OCI-LY7 (cell line): Measurements from ENCODE around the gene SIK3.

Experiments
- EZH2phosphoT487 ChIP-seq: fragments of 200-600 bp; sonication (generic); IDR thresholded peaks from 2 replicates; pipeline ENCODE4 v1.6.1; 2018; ENCODE audit warnings: low read depth, borderline replicate concordance, mild to moderate bottlenecking, mixed run types, antibody characterized with exemption, low read length, moderate library complexity, mixed read lengths
- TF ChIP-seq, protein P1 (sequence below): fragments of 200-600 bp; sonication (generic); conservative IDR thresholded peaks from 2 replicates; pipeline ENCODE4 v1.5.1; 2014; ENCODE audit warnings: mild to moderate bottlenecking, antibody characterized with exemption, low read length, moderate library complexity, mixed read lengths

DNA sequence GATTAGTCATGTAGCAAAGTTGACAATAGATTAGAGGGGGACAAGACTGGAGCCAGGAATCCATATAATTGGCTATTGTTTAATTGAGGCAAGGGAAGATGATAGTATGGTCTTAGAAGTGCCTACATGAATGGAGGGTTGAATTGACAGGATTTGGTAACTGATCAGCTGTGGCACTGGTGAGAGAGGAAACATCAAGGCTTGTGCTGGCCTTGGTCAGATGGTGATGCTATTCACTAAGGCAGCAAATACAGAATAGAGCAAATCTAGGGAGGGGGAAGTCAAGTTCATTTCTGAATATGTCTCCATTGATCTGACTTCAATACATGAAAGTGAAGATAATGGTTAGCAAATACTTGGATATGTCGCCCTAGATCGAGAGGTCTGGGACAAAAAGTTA is 206.5 kb downstream of the SIK3 start:
- TF ChIP-seq, protein P1, sequence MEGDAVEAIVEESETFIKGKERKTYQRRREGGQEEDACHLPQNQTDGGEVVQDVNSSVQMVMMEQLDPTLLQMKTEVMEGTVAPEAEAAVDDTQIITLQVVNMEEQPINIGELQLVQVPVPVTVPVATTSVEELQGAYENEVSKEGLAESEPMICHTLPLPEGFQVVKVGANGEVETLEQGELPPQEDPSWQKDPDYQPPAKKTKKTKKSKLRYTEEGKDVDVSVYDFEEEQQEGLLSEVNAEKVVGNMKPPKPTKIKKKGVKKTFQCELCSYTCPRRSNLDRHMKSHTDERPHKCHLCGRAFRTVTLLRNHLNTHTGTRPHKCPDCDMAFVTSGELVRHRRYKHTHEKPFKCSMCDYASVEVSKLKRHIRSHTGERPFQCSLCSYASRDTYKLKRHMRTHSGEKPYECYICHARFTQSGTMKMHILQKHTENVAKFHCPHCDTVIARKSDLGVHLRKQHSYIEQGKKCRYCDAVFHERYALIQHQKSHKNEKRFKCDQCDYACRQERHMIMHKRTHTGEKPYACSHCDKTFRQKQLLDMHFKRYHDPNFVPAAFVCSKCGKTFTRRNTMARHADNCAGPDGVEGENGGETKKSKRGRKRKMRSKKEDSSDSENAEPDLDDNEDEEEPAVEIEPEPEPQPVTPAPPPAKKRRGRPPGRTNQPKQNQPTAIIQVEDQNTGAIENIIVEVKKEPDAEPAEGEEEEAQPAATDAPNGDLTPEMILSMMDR, result no peak
- TF ChIP-seq EZH2phosphoT487, result no peak
